K562 (cell line): Measurements from ENCODE around the gene ROBO1. TPM values are rescaled to one million over a fixed set of nuclear protein-coding genes. Genes with fewer than 3 reads are reported as not detected.

Source experiments
- ATAC-seq: fragments of 200-7000 bp; cut with Tn5 transposase; 3 replicates; pipeline ENCODE4 v1.9.1; 2020; ENCODE audit warnings: moderate library complexity
- BruUV-seq: library from RNA; stranded (reverse); fragments of 400-500 nt; replicated peaks from 2 replicates; lab custom pipeline; 2021; lab: Mats Ljungman, UMichigan
- CTCF ChIA-PET: fragments of 300-600 bp; formaldehyde crosslinking; extraction: SDS; loops from one replicate; lab custom pipeline; 2021; ENCODE audit warnings: low intra/inter-chr PET ratio; lab: Yijun Ruan, JAX
- POLR2A ChIA-PET: fragments of 300-600, 350-650 bp; sonication (Branson Sonifier 250); formaldehyde crosslinking; extraction: SDS; loops from one replicate; lab custom pipeline; 2021; ENCODE audit warnings: antibody characterized with exemption, inconsistent platforms; lab: Yijun Ruan, JAX
- DNase-seq, 4 experiments: peaks; one replicate each; pipeline versions ENCODE4 v3.0.0 to v3.0.0-alpha.2; 2011 to 2018; ENCODE audit warnings: low spot score in 3 of 4, mixed read lengths in 3 of 4; ENCODE audit errors: extremely low read depth in 1 of 4
- FAIRE-seq: peaks from 2 replicates; lab custom pipeline; 2011; peaks lifted over from hg19 to GRCh38; lab: Jason Lieb, UNC
- H2AFZ ChIP-seq: 2 replicates; pipeline ENCODE4 v1.6.0; 2011; ENCODE audit warnings: low read depth, low read length, control low read depth, inconsistent platforms
- H3K27ac ChIP-seq: fragments of 200-600 bp; 3 replicates; pipeline ENCODE4 v1.8.0; 2011; ENCODE audit warnings: low read depth, mild to moderate bottlenecking, control low read depth, inconsistent platforms, low read length, moderate library complexity, mixed read lengths; ENCODE audit errors: extremely low read depth
- H3K27me3 ChIP-seq, 2 experiments: fragments of 300-600 bp in 1 of 2; 2 replicates in 1 of 2; 3 replicates in 1 of 2; pipeline versions ENCODE4 v1.6.0 to v1.8.0; 2011; ENCODE audit warnings: inconsistent platforms in 2 of 2, low read length in 2 of 2, mild to moderate bottlenecking in 1 of 2, mixed read lengths in 1 of 2, moderate library complexity in 1 of 2; ENCODE audit not compliant: control insufficient read depth in 2 of 2, insufficient read depth in 2 of 2
- H3K36me3 ChIP-seq: fragments of 300-600 bp; 3 replicates; pipeline ENCODE4 v1.8.0; 2011; ENCODE audit warnings: mild to moderate bottlenecking, low read length, inconsistent platforms; ENCODE audit not compliant: control insufficient read depth, insufficient read depth
- H3K4me1 ChIP-seq, 2 experiments: fragments of 200-600 bp in 1 of 2; replicated peaks in 1 of 2; 2 replicates in 1 of 2; 3 replicates in 1 of 2; pipeline versions ENCODE4 v1.5.1 to v1.8.0; 2011; ENCODE audit warnings: inconsistent platforms in 2 of 2, low read length in 2 of 2, mild to moderate bottlenecking in 1 of 2, mixed read lengths in 1 of 2, moderate library complexity in 1 of 2; ENCODE audit not compliant: control insufficient read depth in 2 of 2, insufficient read depth in 2 of 2
- H3K4me2 ChIP-seq: 2 replicates; pipeline ENCODE4 v1.6.1; 2011; ENCODE audit warnings: low read length, control low read depth, inconsistent platforms, mixed read lengths; ENCODE audit not compliant: insufficient read depth
- H3K4me3 ChIP-seq: fragments of 200-600 bp; sonication (generic), shearing (Covaris generic); 2 replicates; pipeline ENCODE4 v1.5.1; 2016; ENCODE audit warnings: control low read depth, inconsistent platforms
- H3K79me2 ChIP-seq: fragments of 200-600 bp; 3 replicates; pipeline ENCODE4 v1.8.0; 2011; ENCODE audit warnings: low read length, inconsistent platforms; ENCODE audit not compliant: control insufficient read depth, insufficient read depth
- H3K9ac ChIP-seq, 2 experiments: 2 replicates each; pipeline versions ENCODE4 v1.6.0 to v1.6.1; 2011; ENCODE audit warnings: low read depth in 2 of 2, low read length in 2 of 2, control low read depth in 1 of 2, inconsistent platforms in 1 of 2, mild to moderate bottlenecking in 1 of 2, mixed read lengths in 1 of 2; ENCODE audit not compliant: insufficient read depth in 1 of 2
- H3K9me1 ChIP-seq: one replicate; pipeline ENCODE4 v1.6.0; 2011; ENCODE audit warnings: inconsistent platforms, mild to moderate bottlenecking, low read length, moderate library complexity; ENCODE audit not compliant: control insufficient read depth, insufficient read depth
- H3K9me3 ChIP-seq: replicated peaks from 2 replicates; pipeline ENCODE4 v1.5.1; 2011; ENCODE audit warnings: low read depth, low read length, inconsistent platforms; ENCODE audit not compliant: control insufficient read depth, insufficient read depth
- H4K20me1 ChIP-seq: replicated peaks from 2 replicates; pipeline ENCODE4 v1.6.1; 2011; ENCODE audit warnings: low read length, inconsistent platforms, mixed read lengths; ENCODE audit not compliant: control insufficient read depth, insufficient read depth
- ARID3A ChIP-seq: IDR thresholded peaks from 2 replicates; pipeline ENCODE4 v1.6.1; 2012; ENCODE audit warnings: low read depth, low read length, improper control_type of control experiment, borderline replicate concordance
- FIP1L1 ChIP-seq: fragments of 200-400 bp; formaldehyde crosslinking; IDR thresholded peaks from 2 replicates; pipeline ENCODE4 v1.6.1; 2018; ENCODE audit warnings: mild to moderate bottlenecking, low read depth, low read length; ENCODE audit not compliant: poor library complexity, severe bottlenecking
- HNRNPLL ChIP-seq: fragments of 200-400 bp; formaldehyde crosslinking; IDR thresholded peaks from 2 replicates; pipeline ENCODE4 v1.6.1; 2017; ENCODE audit warnings: low read length, low read depth, mild to moderate bottlenecking; ENCODE audit not compliant: poor library complexity, severe bottlenecking
- NCOA1 ChIP-seq: fragments of 450-650 bp; IDR thresholded peaks from 2 replicates; pipeline ENCODE4 v1.6.1; 2016; ENCODE audit warnings: low read depth
- SAP30 ChIP-seq: fragments of 200-600 bp; sonication (generic); IDR thresholded peaks from 2 replicates; pipeline ENCODE4 v1.6.1; 2012; ENCODE audit warnings: borderline replicate concordance, low read depth, mild to moderate bottlenecking, moderate library complexity, low read length, control low read depth, inconsistent platforms; ENCODE audit not compliant: insufficient read depth, poor library complexity, severe bottlenecking
- SIN3B ChIP-seq: fragments of 450-650 bp; IDR thresholded peaks from 2 replicates; pipeline ENCODE4 v1.6.1; 2017; ENCODE audit warnings: low read depth, mild to moderate bottlenecking, moderate library complexity
- THRB ChIP-seq: fragments of 450-650 bp; formaldehyde crosslinking; conservative IDR thresholded peaks from 2 replicates; pipeline ENCODE4 v1.4.0; 2022; ENCODE audit warnings: mild to moderate bottlenecking, missing genetic modification characterization
- YBX1 ChIP-seq: fragments of 450-650 bp; IDR thresholded peaks from 2 replicates; pipeline ENCODE4 v1.7.1; 2016; ENCODE audit warnings: mild to moderate bottlenecking
- ZNF764 ChIP-seq: fragments of 250-450 bp; sonication (Bioruptor Pico); IDR thresholded peaks from 2 replicates; pipeline ENCODE4 v1.4.0; 2020; ENCODE audit warnings: low read depth, mild to moderate bottlenecking, moderate library complexity
- ZNF830 ChIP-seq: fragments of 250-450 bp; sonication (Bioruptor Pico); IDR thresholded peaks from 2 replicates; pipeline ENCODE4 v1.5.0; 2021; ENCODE audit warnings: mild to moderate bottlenecking
- WGBS: fragments of 100-300 bp; shearing (Covaris generic); methylation state at CpG from one replicate; pipeline ENCODE4 v1.1.6; 2016; ENCODE audit warnings: low coverage, mixed read lengths; ENCODE audit not compliant: insufficient coverage; ENCODE audit errors: missing lambda C conversion rate; 5-methylcytosine and 5-hydroxymethylcytosine counted together
- in situ Hi-C: fragments of 300-500 bp; cut with MboI; formaldehyde crosslinking; loops from 4 replicates; pipeline ENCODE4 v1.15.0; 2018; ENCODE audit warnings: inconsistent platforms, mixed read lengths
- intact Hi-C: fragments of 100-400 bp; cut with micrococcal nuclease; formaldehyde crosslinking; loops from 2 replicates; pipeline ENCODE4 v1.14.2; 2022
- polyA plus RNA-seq, 8 experiments: library from polyadenylated mRNA; depleted of rRNA in 4 of 8; stranded (reverse) in 5 of 8; unstranded in 3 of 8; fragments of >200 nt; fragmentation: Nextera tagmentation in 2 of 8; fragmentation: Illumina TruSeq in 1 of 8; extraction: Ambion mirVana in 2 of 8; extraction: Trizol in 1 of 8; gene quantifications; 2 replicates each; pipeline versions ENCODE4 v1.2.1 to v1.2.3, GENCODE V29; 2011 to 2014; ENCODE audit warnings: inconsistent platforms in 1 of 8, missing spikeins in 1 of 8
- total RNA-seq, 7 experiments: library from RNA; depleted of rRNA in 6 of 7; stranded (reverse); fragments of >200 nt in 6 of 7; fragmentation: Illumina TruSeq in 2 of 7; extraction: Trizol in 2 of 7; gene quantifications; 2 replicates each; pipeline versions ENCODE4 v1.2.1 to v1.2.3, GENCODE V29; 2011 to 2021; ENCODE audit warnings: low replicate concordance in 1 of 7

ROBO1 gene
- total and polyA plus RNA-seq, 9 of the 15 experiments (the other 6 are each of a cell fraction or from before 2014, with no cell fraction given), result 0.01 to 0.53 (median 0.17) TPM; not detected in 5

GRCh38 chr3:78762121-78762520, 1005.7 kb downstream of the ROBO1 start:
- no peaks in the 10 kb centered on the region for H3K27me3 ChIP-seq
- no peak for ATAC-seq
- H3K36me3 ChIP-seq, result no peaks in the 10 kb centered on the region
- no peaks in the 10 kb centered on the region for H3K4me1 ChIP-seq
- no peak overlapping the region for H2AFZ ChIP-seq
- in situ Hi-C loops, result no loop called here
- DNase-seq, result no peak
- CTCF ChIA-PET, result no interaction called here
- no peaks in the 10 kb centered on the region for H3K9me3 ChIP-seq
- FAIRE-seq, result no peak
- H3K79me2 ChIP-seq, result no peaks in the 10 kb centered on the region
- BruUV-seq, result no TSS peak
- H4K20me1 ChIP-seq, result no peaks in the 10 kb centered on the region
- WGBS, result 0% methylated on average over 1 of the region's 1 CpG
- H3K27ac ChIP-seq, result no peak overlapping the region
- H3K4me3 ChIP-seq, result no peak overlapping the region
- intact Hi-C loops, result no loop called here
- no peak overlapping the region for H3K4me2 ChIP-seq
- H3K9ac ChIP-seq, result no peak overlapping the region
- TF ChIP-seq ZNF764 (CRISPR knock-in tag) (no peak), THRB (CRISPR knock-in tag) (no peak), SAP30 (no peak), ARID3A (no peak), YBX1 (no peak), ZNF830 (CRISPR knock-in tag) (no peak), FIP1L1 (no peak), HNRNPLL (no peak), NCOA1 (no peak), SIN3B (no peak)
- POLR2A ChIA-PET, result no interaction called here
- no peaks in the 10 kb centered on the region for H3K9me1 ChIP-seq
